ENCODE data around the gene RAG1.

DNA sequence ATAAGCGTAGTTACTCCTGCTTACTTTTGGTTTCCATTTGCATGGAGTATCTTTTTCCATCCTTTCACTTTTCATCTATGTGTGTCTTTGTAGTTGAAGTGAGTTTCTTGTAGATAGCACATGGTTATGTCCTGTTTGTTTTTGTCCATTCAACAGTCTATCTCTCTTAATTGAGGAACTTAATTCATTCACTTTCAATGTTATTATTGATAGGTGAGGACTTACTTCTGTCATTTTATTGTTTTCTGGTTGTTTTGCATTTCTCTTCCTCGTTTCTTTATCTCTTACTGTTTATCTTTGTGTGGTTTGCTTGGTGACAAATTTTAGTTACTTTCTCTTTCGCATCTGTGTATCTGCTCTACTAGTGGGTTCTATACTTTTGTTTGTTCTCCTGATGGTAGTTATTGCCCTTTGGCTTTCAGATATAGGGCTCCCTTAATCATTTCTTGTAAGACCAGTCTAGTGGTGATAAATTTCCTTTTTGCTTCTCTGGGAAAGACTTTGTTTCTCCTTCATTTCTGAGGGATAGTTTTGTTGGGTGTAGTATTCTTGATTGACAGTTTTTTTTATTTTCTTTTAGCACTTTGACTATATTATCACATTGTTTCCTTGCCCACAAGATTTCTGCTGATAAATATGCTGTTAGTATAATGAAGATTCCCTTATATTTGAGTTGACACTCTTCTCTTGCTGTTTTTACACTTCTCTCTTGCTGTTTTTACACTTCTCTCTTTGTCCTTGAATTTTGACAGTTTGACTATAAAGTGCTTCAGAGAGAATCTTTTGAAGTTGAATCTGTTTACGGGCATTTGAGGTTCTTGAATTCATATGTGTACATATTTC, 9.0 kb upstream of the RAG1 start:
- TF ChIP-seq POLR2A (IDR thresholded peaks at IDR 0.05), result no peak
- TF ChIP-seq, protein P1, sequence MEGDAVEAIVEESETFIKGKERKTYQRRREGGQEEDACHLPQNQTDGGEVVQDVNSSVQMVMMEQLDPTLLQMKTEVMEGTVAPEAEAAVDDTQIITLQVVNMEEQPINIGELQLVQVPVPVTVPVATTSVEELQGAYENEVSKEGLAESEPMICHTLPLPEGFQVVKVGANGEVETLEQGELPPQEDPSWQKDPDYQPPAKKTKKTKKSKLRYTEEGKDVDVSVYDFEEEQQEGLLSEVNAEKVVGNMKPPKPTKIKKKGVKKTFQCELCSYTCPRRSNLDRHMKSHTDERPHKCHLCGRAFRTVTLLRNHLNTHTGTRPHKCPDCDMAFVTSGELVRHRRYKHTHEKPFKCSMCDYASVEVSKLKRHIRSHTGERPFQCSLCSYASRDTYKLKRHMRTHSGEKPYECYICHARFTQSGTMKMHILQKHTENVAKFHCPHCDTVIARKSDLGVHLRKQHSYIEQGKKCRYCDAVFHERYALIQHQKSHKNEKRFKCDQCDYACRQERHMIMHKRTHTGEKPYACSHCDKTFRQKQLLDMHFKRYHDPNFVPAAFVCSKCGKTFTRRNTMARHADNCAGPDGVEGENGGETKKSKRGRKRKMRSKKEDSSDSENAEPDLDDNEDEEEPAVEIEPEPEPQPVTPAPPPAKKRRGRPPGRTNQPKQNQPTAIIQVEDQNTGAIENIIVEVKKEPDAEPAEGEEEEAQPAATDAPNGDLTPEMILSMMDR (IDR thresholded peaks at IDR 0.05 in 4 of 5, conservative IDR thresholded peaks at IDR 0.05 in 1 of 5), result no peak

Measured in gastrocnemius medialis (tissue), 4 donors.